CD14-positive monocyte (primary cell): ENCODE data around the gene HDAC10. TPM values are rescaled to one million over a fixed set of nuclear protein-coding genes. Genes with fewer than 3 reads are reported as not detected.

ENCODE experiments used
- DNase-seq, 3 donors: peaks; one replicate each; pipeline ENCODE4 v3.0.0-alpha.2; 2011 to 2022
- H2AFZ ChIP-seq: 2 replicates; pipeline ENCODE4 v1.6.0; 2012; ENCODE audit warnings: mild to moderate bottlenecking, low read depth, low read length, inconsistent platforms; ENCODE audit not compliant: insufficient read depth, poor library complexity, severe bottlenecking
- H3K27ac ChIP-seq, 2 donors: 1 replicate in 1 of 2; 2 replicates in 1 of 2; pipeline ENCODE4 v1.5.1; 2012 to 2013; ENCODE audit warnings: low read length in 2 of 2, control low read depth in 1 of 2, inconsistent platforms in 1 of 2, low read depth in 1 of 2, mild to moderate bottlenecking in 1 of 2
- H3K27me3 ChIP-seq, 2 donors: one replicate each; pipeline versions ENCODE4 v1.6.0 to v1.6.1; 2011 to 2013; ENCODE audit warnings: low read length in 2 of 2; ENCODE audit not compliant: control insufficient read depth in 2 of 2, insufficient read depth in 2 of 2
- H3K36me3 ChIP-seq, 2 donors: replicated peaks in 1 of 2; 1 replicate in 1 of 2; 2 replicates in 1 of 2; pipeline versions ENCODE4 v1.5.1 to v1.6.1; 2012 to 2013; ENCODE audit warnings: low read length in 2 of 2, control low read depth in 1 of 2, inconsistent platforms in 1 of 2, mild to moderate bottlenecking in 1 of 2; ENCODE audit not compliant: insufficient read depth in 2 of 2, control insufficient read depth in 1 of 2
- H3K4me1 ChIP-seq, 2 donors: 1 replicate in 1 of 2; 2 replicates in 1 of 2; pipeline versions ENCODE4 v1.5.1 to v1.6.1; 2012 to 2013; ENCODE audit warnings: low read length in 2 of 2, control low read depth in 1 of 2, inconsistent platforms in 1 of 2, mild to moderate bottlenecking in 1 of 2, moderate library complexity in 1 of 2; ENCODE audit not compliant: insufficient read depth in 2 of 2, control insufficient read depth in 1 of 2
- H3K4me2 ChIP-seq: replicated peaks from 2 replicates; pipeline ENCODE3; 2012; ENCODE audit warnings: low read length, moderate library complexity, mild to moderate bottlenecking; ENCODE audit not compliant: poor library complexity, severe bottlenecking; ENCODE audit errors: extremely low read depth
- H3K4me3 ChIP-seq, 3 experiments: fragments of 200-600 bp in 1 of 3; sonication (generic) in 1 of 3; replicated peaks in 1 of 3; 1 replicate in 2 of 3; 2 replicates in 1 of 3; pipeline ENCODE4 v1.5.1; 2011 to 2013; ENCODE audit warnings: low read length in 3 of 3, mild to moderate bottlenecking in 3 of 3, control low read depth in 2 of 3, low read depth in 2 of 3, inconsistent platforms in 1 of 3, moderate library complexity in 1 of 3
- H3K79me2 ChIP-seq: 2 replicates; pipeline ENCODE4 v1.6.0; 2012; ENCODE audit warnings: mild to moderate bottlenecking, control low read depth, inconsistent platforms, low read length, moderate library complexity; ENCODE audit not compliant: insufficient read depth
- H3K9ac ChIP-seq: 2 replicates; pipeline ENCODE4 v1.6.0; 2017; ENCODE audit warnings: low read length, mild to moderate bottlenecking; ENCODE audit not compliant: insufficient read depth, poor library complexity, severe bottlenecking
- H3K9me3 ChIP-seq, 2 donors: replicated peaks in 1 of 2; 1 replicate in 1 of 2; 2 replicates in 1 of 2; pipeline versions ENCODE4 v1.5.1 to v1.6.1; 2012 to 2013; ENCODE audit warnings: low read length in 2 of 2, control low read depth in 1 of 2; ENCODE audit not compliant: control insufficient read depth in 1 of 2, insufficient read depth in 1 of 2
- H4K20me1 ChIP-seq: 2 replicates; pipeline ENCODE4 v1.6.0; 2012; ENCODE audit warnings: mild to moderate bottlenecking, low read length, control low read depth, moderate library complexity; ENCODE audit not compliant: insufficient read depth
- H3K27ac Mint-ChIP-seq, 7 donors: one replicate each; pipeline ENCODE4 v1.8.0; 2020; ENCODE audit warnings: mild to moderate bottlenecking in 7 of 7, mixed read lengths in 7 of 7, moderate library complexity in 6 of 7, inconsistent platforms in 2 of 7
- H3K27me3 Mint-ChIP-seq, 3 donors: one replicate each; pipeline ENCODE4 v1.8.0; 2021 to 2022; ENCODE audit warnings: low read depth in 3 of 3, mild to moderate bottlenecking in 3 of 3, mixed read lengths in 3 of 3, moderate library complexity in 3 of 3, inconsistent platforms in 1 of 3
- H3K36me3 Mint-ChIP-seq, 2 donors: one replicate each; pipeline ENCODE4 v1.8.0; 2020; ENCODE audit warnings: mixed read lengths in 2 of 2, inconsistent platforms in 1 of 2, mild to moderate bottlenecking in 1 of 2
- H3K4me1 Mint-ChIP-seq: one replicate; pipeline ENCODE4 v1.8.0; 2020; ENCODE audit warnings: mild to moderate bottlenecking, mixed read lengths
- H3K4me3 Mint-ChIP-seq, 2 donors: one replicate each; pipeline ENCODE4 v1.8.0; 2020; ENCODE audit warnings: mild to moderate bottlenecking in 2 of 2, mixed read lengths in 2 of 2, moderate library complexity in 1 of 2
- H3K9me3 Mint-ChIP-seq, 7 donors: one replicate each; pipeline ENCODE4 v1.8.0; 2020 to 2022; ENCODE audit warnings: mixed read lengths in 7 of 7, mild to moderate bottlenecking in 6 of 7, moderate library complexity in 6 of 7, inconsistent platforms in 2 of 7
- CTCF ChIP-seq: fragments of 200-600 bp; IDR thresholded peaks from one replicate; pipeline ENCODE4 v1.8.0; 2022; ENCODE audit warnings: antibody characterized with exemption, mild to moderate bottlenecking
- WGBS: methylation state at CpG from one replicate; pipeline ENCODE4 v1.1.5; 2013; ENCODE audit warnings: missing lambda C conversion rate; ENCODE audit not compliant: insufficient coverage; 5-methylcytosine and 5-hydroxymethylcytosine counted together
- intact Hi-C, 2 donors: fragments of 100-400 bp; cut with micrococcal nuclease; formaldehyde crosslinking; loops; one replicate each; pipeline versions ENCODE4 v1.15.0 to v1.15.1; 2023
- polyA plus RNA-seq, 3 donors: library from polyadenylated mRNA; depleted of rRNA in 1 of 3; unstranded in 2 of 3; stranded (reverse) in 1 of 3; fragments of 300-500 nt in 2 of 3; fragments of >200 nt in 1 of 3; fragmentation: Illumina TruSeq in 2 of 3; gene quantifications; 1 replicate in 2 of 3; 2 replicates in 1 of 3; pipeline ENCODE4 v1.2.3, GENCODE V29; 2012 to 2021

The HDAC10 gene
- polyA plus RNA-seq, 3 donors, result 9.2 to 148 (median 13.7) TPM

DNA sequence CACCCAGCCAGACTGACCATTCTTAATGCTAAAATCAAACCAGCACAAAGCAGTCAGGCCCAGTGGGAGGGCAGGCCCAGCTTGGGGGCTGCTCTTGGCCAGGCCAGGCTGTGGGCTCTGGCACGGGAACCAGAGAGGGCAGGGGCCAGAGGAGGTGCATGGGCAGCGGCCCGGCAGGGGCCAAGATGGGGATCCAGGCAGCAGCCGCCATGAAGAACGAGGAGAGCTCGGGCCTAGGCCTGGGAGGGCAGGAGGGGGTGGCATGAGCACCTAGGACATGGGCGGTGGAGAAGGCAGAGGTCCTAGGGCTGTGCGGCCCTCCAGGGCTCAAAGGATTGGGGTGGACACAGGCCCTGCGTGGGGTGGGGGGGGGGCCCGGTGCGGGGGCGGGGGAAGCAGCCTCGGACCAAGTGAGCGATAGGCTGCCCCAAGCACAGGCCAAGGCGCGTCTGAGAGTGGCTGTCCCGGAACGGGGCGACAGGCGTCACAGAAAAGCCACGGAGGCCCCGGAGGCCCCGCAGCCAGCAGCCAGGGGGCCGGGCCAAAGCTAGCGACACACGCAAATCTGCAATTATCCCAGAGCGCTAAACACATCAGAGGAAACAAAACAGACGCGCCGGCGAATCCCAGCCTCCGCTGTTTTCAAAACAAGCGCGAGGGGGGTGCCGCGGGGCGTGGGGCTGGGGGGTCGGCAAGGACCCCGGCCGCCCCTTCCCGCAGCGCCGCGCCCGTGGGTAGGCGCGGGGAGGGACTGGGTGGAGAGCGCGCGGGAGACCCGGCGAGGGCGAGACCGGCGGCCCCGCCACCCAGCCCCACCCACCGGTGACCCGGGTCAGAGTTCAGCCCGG lies 48.1 kb upstream of the HDAC10 start:
- Mint-ChIP-seq H3K27ac (peak overlapping the region in 1 of 7 donors; percentile 48), H3K27me3 (peaks cover 0 to 1% (median 0%) of the 10 kb centered on the region in 3 donors), H3K4me3 (peak overlapping the region; percentile 53 to 56), H3K36me3 (peaks cover 19 to 49% of the 10 kb centered on the region in 2 donors), H3K4me1 (peaks cover 69% of the 10 kb centered on the region), H3K9me3 (peaks cover 0 to under 1% (median 0%) of the 10 kb centered on the region in 7 donors)
- no peaks in the 10 kb centered on the region for H3K27me3 ChIP-seq
- TF ChIP-seq CTCF, result no peak
- peak overlapping the region in 1 of 2 donors; percentile 31 for H3K27ac ChIP-seq
- intact Hi-C loops, result no loop called here
- no peak overlapping the region for H2AFZ ChIP-seq
- peak overlapping the region; percentile 93 for H3K4me2 ChIP-seq
- no peaks in the 10 kb centered on the region for H3K9me3 ChIP-seq
- peaks cover 100% of the 10 kb centered on the region for H3K79me2 ChIP-seq
- H3K4me1 ChIP-seq, result peaks cover 65 to 93% of the 10 kb centered on the region in 2 donors
- H3K9ac ChIP-seq, result peak overlapping the region; percentile 94
- no peak for DNase-seq
- H3K4me3 ChIP-seq, result peak overlapping the region in 2 of 3 experiments; percentile 3 to 100
- H3K36me3 ChIP-seq, result peaks cover 19% of the 10 kb centered on the region in 2 donors
- peaks cover 100% of the 10 kb centered on the region for H4K20me1 ChIP-seq
- WGBS, result 21% methylated on average over 51 of the region's 59 CpGs

DNA sequence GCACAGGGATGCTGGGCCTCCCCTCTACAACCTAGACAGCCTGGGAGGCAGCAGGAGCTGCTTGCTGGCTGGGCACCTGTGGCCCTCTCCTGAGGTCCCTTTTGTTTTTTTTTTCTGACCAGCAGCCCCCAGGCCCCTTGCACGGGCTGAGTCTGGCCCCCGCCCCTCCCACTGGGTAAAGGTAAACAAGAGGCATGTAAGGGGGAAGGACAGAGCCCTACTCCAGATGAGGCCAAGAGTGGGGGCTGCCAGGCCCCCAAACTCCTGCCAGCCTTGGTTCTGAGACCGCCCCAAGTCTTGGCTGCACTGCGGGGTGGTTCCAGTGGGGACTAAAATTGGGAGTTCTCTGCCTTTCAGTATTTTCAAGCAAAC lies 47.2 kb upstream of the HDAC10 start:
- no peak for DNase-seq
- Histone ChIP-seq H2AFZ (no peak overlapping the region), H3K4me3 (no peak overlapping the region), H4K20me1 (peaks cover 100% of the 10 kb centered on the region), H3K4me2 (no peak overlapping the region), H3K9ac (no peak overlapping the region), H3K36me3 (peaks cover 19 to 24% of the 10 kb centered on the region in 2 donors), H3K27ac (peak overlapping the region in 1 of 2 donors; percentile 31), H3K79me2 (peaks cover 100% of the 10 kb centered on the region), H3K9me3 (no peaks in the 10 kb centered on the region), H3K27me3 (no peaks in the 10 kb centered on the region), H3K4me1 (peaks cover 64 to 93% of the 10 kb centered on the region in 2 donors)
- H3K9me3 Mint-ChIP-seq, result no peaks in the 10 kb centered on the region
- peaks cover 19 to 53% of the 10 kb centered on the region in 2 donors for H3K36me3 Mint-ChIP-seq
- no peak for TF ChIP-seq CTCF
- peaks cover 0 to 1% (median 0%) of the 10 kb centered on the region in 3 donors for H3K27me3 Mint-ChIP-seq
- no CpG with 5 or more reads among the region's 4 CpGs for WGBS
- H3K4me3 Mint-ChIP-seq, result no peak overlapping the region
- peaks cover 67% of the 10 kb centered on the region for H3K4me1 Mint-ChIP-seq
- peak overlapping the region in 2 of 7 donors; percentile 6 to 21 for H3K27ac Mint-ChIP-seq
- intact Hi-C loops, result no loop called here
